Measurements from ENCODE around the gene PPP1CA. TPM values are rescaled to one million over a fixed set of nuclear protein-coding genes. Genes with fewer than 3 reads are reported as not detected.
A peak's percentile ranks its signal among the peaks of the same experiment; 100 is the strongest.

Gene PPP1CA
- total RNA-seq, 1 donor from 2014 or later = 223 TPM

- peak overlapping the region; percentile 72 for H3K4me3 Mint-ChIP-seq
- no peaks in the 10 kb centered on the region for H3K9me3 Mint-ChIP-seq
- peaks cover 30% of the 10 kb centered on the region for H3K4me1 Mint-ChIP-seq
- TF ChIP-seq CTCF (conservative IDR thresholded peaks at IDR 0.05) = no peak
- no peak for DNase-seq (ENCODE audit: low read depth, low spot score)
- H3K27me3 Mint-ChIP-seq (ENCODE audit: low read depth) = peaks cover 2% of the 10 kb centered on the region
- no peak overlapping the region for H3K27ac Mint-ChIP-seq (ENCODE audit: unreplicated experiment)
- no peaks in the 10 kb centered on the region for H3K36me3 Mint-ChIP-seq (ENCODE audit: low read depth)
Observed at GRCh38 chr11:67395555-67396258, 6.0 kb downstream of the PPP1CA start.

- Mint-ChIP-seq H3K36me3 (ENCODE audit: low read depth) (no peaks in the 10 kb centered on the region), H3K27ac (ENCODE audit: unreplicated experiment) (no peak overlapping the region), H3K27me3 (ENCODE audit: low read depth) (peaks cover 10% of the 10 kb centered on the region), H3K4me1 (peaks cover 34% of the 10 kb centered on the region), H3K4me3 (peak overlapping the region; percentile 93), H3K9me3 (no peaks in the 10 kb centered on the region)
- no peak for DNase-seq (ENCODE audit: low read depth, low spot score)
- no peak for TF ChIP-seq CTCF (conservative IDR thresholded peaks at IDR 0.05)
Observed at GRCh38 chr11:67393990-67394389, 7.7 kb downstream of the PPP1CA start.

- Mint-ChIP-seq H3K4me1 (peaks cover 35% of the 10 kb centered on the region), H3K36me3 (ENCODE audit: low read depth) (no peaks in the 10 kb centered on the region), H3K27me3 (ENCODE audit: low read depth) (peaks cover 10% of the 10 kb centered on the region), H3K9me3 (no peaks in the 10 kb centered on the region), H3K4me3 (peak overlapping the region; percentile 93), H3K27ac (ENCODE audit: unreplicated experiment) (no peak overlapping the region)
- TF ChIP-seq CTCF (conservative IDR thresholded peaks at IDR 0.05) = no peak
- no peak for DNase-seq (ENCODE audit: low read depth, low spot score)
Observed at GRCh38 chr11:67393437-67393836, 8.2 kb downstream of the PPP1CA start.

GRCh38 chr11:67392183-67392715 is 9.4 kb downstream of the PPP1CA start:
- Mint-ChIP-seq H3K27me3 (ENCODE audit: low read depth) (peaks cover 14% of the 10 kb centered on the region), H3K4me3 (peak overlapping the region; percentile 93), H3K9me3 (no peaks in the 10 kb centered on the region), H3K27ac (ENCODE audit: unreplicated experiment) (peak overlapping the region; percentile 81), H3K4me1 (peaks cover 29% of the 10 kb centered on the region), H3K36me3 (ENCODE audit: low read depth) (no peaks in the 10 kb centered on the region)
- TF ChIP-seq CTCF (conservative IDR thresholded peaks at IDR 0.05) = no peak
- DNase-seq (ENCODE audit: low read depth, low spot score) = peak; percentile 28

GRCh38 chr11:67391304-67392182 is 10.1 kb downstream of the PPP1CA start, which contains the start of gene RAD9A:
TSS of gene RAD9A (plus strand) at chr11:67391986. CDS start at chr11:67392045, 59 bp downstream.
- Mint-ChIP-seq H3K36me3 (ENCODE audit: low read depth) (no peaks in the 10 kb centered on the region), H3K27ac (ENCODE audit: unreplicated experiment) (peak within 1 kb of the TSS; percentile 92), H3K27me3 (ENCODE audit: low read depth) (peaks cover 17% of the 10 kb centered on the region), H3K4me3 (peak within 1 kb of the TSS; percentile 93), H3K9me3 (no peaks in the 10 kb centered on the region), H3K4me1 (peaks cover 29% of the 10 kb centered on the region)
- DNase-seq (ENCODE audit: low read depth, low spot score) = peak; percentile 85
- TF ChIP-seq CTCF (conservative IDR thresholded peaks at IDR 0.05) = no peak
